Urothelium cell line (cell line): ENCODE data around the gene AASDH.

ENCODE experiments used
- DNase-seq: peaks from one replicate; pipeline ENCODE4 v3.0.0; 2011; ENCODE audit warnings: low spot score, mixed read lengths
- FAIRE-seq: peaks from 2 replicates; lab custom pipeline; 2011; peaks lifted over from hg19 to GRCh38; lab: Jason Lieb, UNC

Gene AASDH

GRCh38 chr4:56318555-56318954, 68.7 kb downstream of the AASDH start:
- DNase-seq (no peak), FAIRE-seq (no peak)

- DNase-seq: no peak
- FAIRE-seq: no peak
Measured at GRCh38 chr4:56317749-56318148, 69.5 kb downstream of the AASDH start.

- FAIRE-seq: no peak
- no peak for DNase-seq
Measured at GRCh38 chr4:56316011-56316650, 71.2 kb downstream of the AASDH start.

- DNase-seq (no peak), FAIRE-seq (no peak)
Measured at GRCh38 chr4:56315543-56315942, 71.7 kb downstream of the AASDH start.

- no peak for DNase-seq
- no peak for FAIRE-seq
Measured at GRCh38 chr4:56315041-56315440, 72.2 kb downstream of the AASDH start.

- DNase-seq (no peak), FAIRE-seq (no peak)
Measured at GRCh38 chr4:56314207-56314915, 72.9 kb downstream of the AASDH start.

GRCh38 chr4:56313132-56313531, 74.2 kb downstream of the AASDH start:
- FAIRE-seq (no peak), DNase-seq (no peak)

GRCh38 chr4:56311299-56311975, 75.9 kb downstream of the AASDH start:
- no peak for DNase-seq
- no peak for FAIRE-seq

- no peak for DNase-seq
- FAIRE-seq: no peak
Measured at GRCh38 chr4:56310401-56311125, 76.7 kb downstream of the AASDH start.

- no peak for DNase-seq
- FAIRE-seq: no peak
Measured at GRCh38 chr4:56308384-56308783, 78.9 kb downstream of the AASDH start.

GRCh38 chr4:56307423-56307822, 79.9 kb downstream of the AASDH start:
- DNase-seq: no peak
- FAIRE-seq: no peak

- FAIRE-seq: no peak
Measured at GRCh38 chr4:56305390-56305789, 81.9 kb downstream of the AASDH start.

GRCh38 chr4:56303921-56304320, 83.4 kb downstream of the AASDH start:
- no peak for FAIRE-seq
- no peak for DNase-seq

More at GRCh38 chr4:56305390-56305789, 81.9 kb downstream of the AASDH start:
- DNase-seq: no peak

GRCh38 chr4:56302760-56303159, 84.5 kb downstream of the AASDH start:
- FAIRE-seq: no peak
- no peak for DNase-seq

- no peak for FAIRE-seq
- no peak for DNase-seq
Measured at GRCh38 chr4:56301997-56302496, 85.2 kb downstream of the AASDH start.

GRCh38 chr4:56301181-56301996, 85.9 kb downstream of the AASDH start:
- peak; percentile 27 for FAIRE-seq

GRCh38 chr4:56298236-56298635, 89.1 kb downstream of the AASDH start:
- FAIRE-seq: no peak
- DNase-seq: no peak

More at GRCh38 chr4:56301181-56301996, 85.9 kb downstream of the AASDH start:
- DNase-seq: peak; percentile 85

GRCh38 chr4:56297776-56298175, 89.5 kb downstream of the AASDH start:
- FAIRE-seq: no peak
- DNase-seq: no peak

- DNase-seq (no peak), FAIRE-seq (no peak)
Measured at GRCh38 chr4:56296526-56296925, 90.8 kb downstream of the AASDH start.

GRCh38 chr4:56293121-56293520, 94.2 kb downstream of the AASDH start:
- DNase-seq (no peak), FAIRE-seq (no peak)
